MG63 (cell line): Measurements from ENCODE around the gene STAT4. TPM values are rescaled to one million over a fixed set of nuclear protein-coding genes. Genes with fewer than 3 reads are reported as not detected.
A peak's percentile ranks its signal among the peaks of the same experiment; 100 is the strongest.

Source experiments
- DNase-seq: peaks from one replicate; pipeline ENCODE4 v3.0.0-alpha.2; 2020
- H3K27me3 ChIP-seq: fragments of 250-450 bp; sonication (Bioruptor Pico); 2 replicates; pipeline ENCODE4 v1.5.1; 2020; ENCODE audit warnings: mild to moderate bottlenecking, moderate library complexity
- H3K36me3 ChIP-seq: fragments of 250-450 bp; sonication (Bioruptor Pico); 2 replicates; pipeline ENCODE4 v1.5.1; 2020; ENCODE audit warnings: mild to moderate bottlenecking, moderate library complexity
- H3K4me3 ChIP-seq: fragments of 250-450 bp; sonication (Bioruptor Pico); 2 replicates; pipeline ENCODE4 v1.5.1; 2020; ENCODE audit warnings: mild to moderate bottlenecking, moderate library complexity
- H3K9me3 ChIP-seq: fragments of 250-450 bp; sonication (Bioruptor Pico); 2 replicates; pipeline ENCODE4 v1.5.1; 2020; ENCODE audit warnings: mild to moderate bottlenecking, moderate library complexity
- total RNA-seq: library from RNA; depleted of rRNA; stranded (reverse); fragments of >200 nt; shearing (Covaris generic); gene quantifications from 2 replicates; pipeline ENCODE4 v1.2.3, GENCODE V29; 2014; ENCODE audit warnings: low replicate concordance

STAT4 gene
- total RNA-seq, 1 experiment from 2014 or later, result 1.1 TPM

GRCh38 chr2:191126386-191127085, 24.3 kb downstream of the STAT4 start:
- no peak overlapping the region for H3K4me3 ChIP-seq
- 0 out of 2 replicates have a peak, but pooled peaks cover 2% of the 10 kb centered on the region for H3K27me3 ChIP-seq
- no peak for DNase-seq
- no peaks in the 10 kb centered on the region for H3K36me3 ChIP-seq
- H3K9me3 ChIP-seq, result no peaks in the 10 kb centered on the region

DNA sequence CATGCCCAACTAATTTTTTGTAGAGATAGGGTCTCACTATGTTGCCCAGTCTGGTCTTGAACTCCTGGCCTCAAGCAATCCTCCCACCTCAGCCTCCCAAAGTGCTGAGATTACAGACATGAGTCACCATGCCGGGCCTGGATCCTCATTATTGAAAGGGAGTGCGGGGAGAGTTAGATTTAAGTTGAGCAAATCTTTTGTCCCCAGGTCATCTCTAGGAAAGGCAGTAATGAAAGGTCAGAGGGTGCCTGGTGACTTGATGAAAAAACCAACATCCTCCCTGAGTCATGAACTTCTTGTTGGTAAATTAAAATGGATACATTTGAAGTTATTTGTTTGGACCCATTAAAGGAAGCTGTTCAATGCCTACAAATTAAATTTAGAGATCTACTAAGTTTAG, 25.1 kb downstream of the STAT4 start:
- H3K4me3 ChIP-seq, result no peak overlapping the region
- no peaks in the 10 kb centered on the region for H3K9me3 ChIP-seq
- H3K36me3 ChIP-seq, result no peaks in the 10 kb centered on the region
- no peak for DNase-seq
- 0 out of 2 replicates have a peak, but pooled peaks cover 2% of the 10 kb centered on the region for H3K27me3 ChIP-seq

GRCh38 chr2:191122638-191123294, 28.0 kb downstream of the STAT4 start:
- H3K4me3 ChIP-seq, result no peak overlapping the region

GRCh38 chr2:191117341-191117740, 33.5 kb downstream of the STAT4 start:
- Histone ChIP-seq H3K36me3 (no peaks in the 10 kb centered on the region), H3K9me3 (no peaks in the 10 kb centered on the region), H3K4me3 (no peak overlapping the region), H3K27me3 (no peaks in the 10 kb centered on the region)
- DNase-seq, result no peak

More at GRCh38 chr2:191122638-191123294, 28.0 kb downstream of the STAT4 start:
- H3K9me3 ChIP-seq, result no peaks in the 10 kb centered on the region
- H3K36me3 ChIP-seq, result no peaks in the 10 kb centered on the region
- DNase-seq, result no peak
- H3K27me3 ChIP-seq, result no peaks in the 10 kb centered on the region

- H3K9me3 ChIP-seq, result no peaks in the 10 kb centered on the region
- H3K4me3 ChIP-seq, result no peak overlapping the region
- no peaks in the 10 kb centered on the region for H3K36me3 ChIP-seq
- DNase-seq, result no peak
- H3K27me3 ChIP-seq, result no peaks in the 10 kb centered on the region
Observed at GRCh38 chr2:191115804-191116203, 35.0 kb downstream of the STAT4 start.

- Histone ChIP-seq H3K4me3 (no peak overlapping the region), H3K9me3 (no peaks in the 10 kb centered on the region), H3K36me3 (no peaks in the 10 kb centered on the region), H3K27me3 (no peaks in the 10 kb centered on the region)
- DNase-seq, result no peak
Observed at GRCh38 chr2:191115391-191115790, 35.4 kb downstream of the STAT4 start.

DNA sequence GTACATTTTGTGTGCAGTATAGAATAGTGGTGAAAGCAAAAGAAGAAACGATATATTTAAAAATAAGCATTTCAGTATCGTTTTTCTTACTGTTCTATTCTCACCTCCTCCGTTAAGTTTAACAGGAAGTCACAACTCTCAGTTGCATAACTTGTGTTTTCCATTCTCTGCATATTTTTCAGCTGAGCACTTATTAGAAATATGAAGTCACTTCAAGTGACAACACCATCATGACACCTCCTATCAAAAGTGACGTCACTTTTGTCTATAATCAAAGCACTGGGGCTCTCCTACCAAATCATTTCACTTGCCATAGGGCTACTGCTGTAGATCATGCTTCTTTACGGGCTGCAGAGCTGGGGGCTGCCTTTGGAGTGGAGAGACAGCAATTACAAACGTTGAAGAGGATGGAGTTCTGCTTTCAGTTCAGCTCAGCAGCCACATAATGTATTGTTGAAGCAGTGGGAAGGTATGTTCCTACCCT, 36.3 kb downstream of the STAT4 start:
- Histone ChIP-seq H3K36me3 (no peaks in the 10 kb centered on the region), H3K9me3 (no peaks in the 10 kb centered on the region), H3K27me3 (no peaks in the 10 kb centered on the region), H3K4me3 (no peak overlapping the region)
- DNase-seq, result no peak

DNA sequence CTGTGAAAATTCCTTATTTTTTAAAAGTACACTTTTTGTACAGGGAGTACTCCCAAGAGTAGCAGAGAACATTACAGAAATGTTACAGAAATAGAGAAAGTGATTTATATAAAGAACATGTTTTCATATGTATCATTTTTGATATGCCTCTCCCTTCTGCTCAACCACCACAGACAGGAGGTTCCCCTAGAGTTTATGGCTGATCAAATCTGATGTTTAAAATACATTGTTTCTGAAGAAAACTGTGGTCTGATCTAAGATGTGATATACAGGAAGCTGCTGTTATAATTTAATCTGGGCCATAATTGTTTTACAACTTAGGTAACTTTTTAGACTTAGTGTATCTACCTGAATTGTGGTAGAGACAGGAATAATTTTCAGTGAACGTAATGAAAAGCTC, 37.0 kb downstream of the STAT4 start:
- Histone ChIP-seq H3K4me3 (no peak overlapping the region), H3K27me3 (no peaks in the 10 kb centered on the region), H3K36me3 (no peaks in the 10 kb centered on the region), H3K9me3 (no peaks in the 10 kb centered on the region)
- DNase-seq, result no peak

GRCh38 chr2:191112448-191112901, 38.3 kb downstream of the STAT4 start:
- no peaks in the 10 kb centered on the region for H3K27me3 ChIP-seq
- no peak for DNase-seq
- no peaks in the 10 kb centered on the region for H3K36me3 ChIP-seq
- H3K4me3 ChIP-seq, result no peak overlapping the region
- H3K9me3 ChIP-seq, result no peaks in the 10 kb centered on the region

GRCh38 chr2:191109888-191110287, 40.9 kb downstream of the STAT4 start:
- Histone ChIP-seq H3K4me3 (no peak overlapping the region), H3K36me3 (no peaks in the 10 kb centered on the region), H3K9me3 (no peaks in the 10 kb centered on the region), H3K27me3 (no peaks in the 10 kb centered on the region)
- DNase-seq, result no peak

- no peak overlapping the region for H3K4me3 ChIP-seq
- no peaks in the 10 kb centered on the region for H3K27me3 ChIP-seq
- H3K36me3 ChIP-seq, result no peaks in the 10 kb centered on the region
- H3K9me3 ChIP-seq, result no peaks in the 10 kb centered on the region
- no peak for DNase-seq
Observed at GRCh38 chr2:191108331-191108730, 42.5 kb downstream of the STAT4 start.

DNA sequence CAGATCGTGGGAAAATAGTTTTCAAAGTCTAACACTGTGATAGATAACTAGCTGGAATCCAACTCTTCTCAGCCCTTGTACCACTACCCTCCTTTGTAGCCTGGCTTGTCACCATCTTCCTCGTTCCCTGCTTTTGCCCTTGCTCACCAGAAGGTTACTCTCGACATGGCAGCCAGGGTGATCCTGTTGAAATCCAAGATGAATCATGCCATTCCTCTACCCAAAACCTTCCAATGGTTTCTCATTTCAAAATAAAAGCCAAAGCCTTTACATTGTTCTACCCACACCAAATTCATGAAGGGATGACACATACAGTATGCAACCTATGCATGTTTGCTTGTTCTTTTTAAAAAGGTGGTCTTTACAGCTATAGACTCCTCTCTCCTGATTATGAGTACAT, 45.7 kb downstream of the STAT4 start:
- H3K27me3 ChIP-seq, result no peaks in the 10 kb centered on the region
- no peaks in the 10 kb centered on the region for H3K36me3 ChIP-seq

DNA sequence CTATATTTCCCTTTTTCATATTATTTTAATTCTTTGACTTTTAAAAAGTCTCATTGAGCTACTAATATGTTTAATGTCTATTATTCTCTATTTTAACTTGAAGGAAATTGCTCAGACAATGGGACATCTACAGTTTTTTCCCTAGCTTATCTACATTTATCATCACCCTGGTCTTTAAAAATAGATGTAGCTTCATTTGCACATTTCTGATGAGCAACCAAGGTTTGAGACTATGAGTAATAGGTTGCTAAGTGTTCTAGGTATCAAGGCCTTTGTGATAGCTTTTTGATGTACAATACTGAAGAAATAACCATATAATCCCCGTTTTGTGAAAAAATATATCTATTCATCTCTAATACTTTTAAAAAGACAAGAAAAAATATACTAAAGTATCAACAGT, 47.0 kb downstream of the STAT4 start:
- DNase-seq, result no peak
- Histone ChIP-seq H3K27me3 (no peaks in the 10 kb centered on the region), H3K4me3 (no peak overlapping the region), H3K9me3 (no peaks in the 10 kb centered on the region), H3K36me3 (no peaks in the 10 kb centered on the region)

More for the DNA sequence above, 45.7 kb downstream of the STAT4 start:
- Histone ChIP-seq H3K9me3 (no peaks in the 10 kb centered on the region), H3K4me3 (no peak overlapping the region)
- peak; percentile 25 for DNase-seq

DNA sequence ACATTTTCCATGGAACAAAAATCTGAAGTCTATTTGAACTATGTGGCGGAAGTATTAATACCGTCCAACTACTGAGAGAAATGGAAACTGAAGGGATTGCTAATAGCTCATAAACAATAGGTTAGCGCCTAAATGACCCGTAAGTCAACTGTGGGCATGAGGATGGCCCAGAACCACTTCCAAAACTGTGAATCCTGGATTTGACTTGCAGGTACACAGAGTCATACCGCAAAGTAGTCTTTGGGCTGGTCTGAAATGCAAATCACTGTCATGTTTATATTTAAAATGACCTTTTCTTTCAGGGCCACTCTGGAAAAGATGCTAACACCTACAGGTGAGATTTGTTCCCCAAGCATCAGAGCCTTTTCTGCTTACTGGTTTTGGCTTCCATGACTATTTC, 50.6 kb downstream of the STAT4 start:
- Histone ChIP-seq H3K9me3 (no peaks in the 10 kb centered on the region), H3K27me3 (no peaks in the 10 kb centered on the region), H3K4me3 (no peak overlapping the region), H3K36me3 (no peaks in the 10 kb centered on the region)
- DNase-seq, result no peak

DNA sequence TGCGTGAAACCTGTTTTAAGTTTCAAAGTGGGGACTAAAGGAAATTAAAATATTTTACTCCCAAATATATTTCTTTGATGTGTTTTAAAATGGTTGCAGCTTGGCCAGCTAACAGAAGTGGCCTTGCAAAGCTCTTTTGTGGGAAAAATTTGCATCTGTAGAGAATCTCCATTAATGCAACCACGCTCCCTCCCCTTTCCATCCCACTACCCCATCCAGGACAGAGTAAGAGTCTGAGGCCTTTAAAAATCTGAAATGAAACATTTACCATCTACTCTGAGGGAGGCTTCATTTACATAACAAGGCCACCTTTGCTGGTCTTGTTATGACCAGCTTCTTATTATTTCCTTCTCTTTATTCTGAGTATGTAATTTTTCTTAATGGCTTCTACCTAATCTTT, 63.5 kb downstream of the STAT4 start:
- H3K27me3 ChIP-seq, result no peaks in the 10 kb centered on the region
- H3K4me3 ChIP-seq, result no peak overlapping the region
- H3K9me3 ChIP-seq, result no peaks in the 10 kb centered on the region
- H3K36me3 ChIP-seq, result no peaks in the 10 kb centered on the region
- DNase-seq, result no peak

GRCh38 chr2:191086706-191087105, 64.1 kb downstream of the STAT4 start:
- no peak overlapping the region for H3K4me3 ChIP-seq
- H3K36me3 ChIP-seq, result no peaks in the 10 kb centered on the region
- no peak for DNase-seq
- H3K9me3 ChIP-seq, result no peaks in the 10 kb centered on the region
- no peaks in the 10 kb centered on the region for H3K27me3 ChIP-seq

GRCh38 chr2:191083540-191083939, 67.3 kb downstream of the STAT4 start:
- DNase-seq, result no peak
- Histone ChIP-seq H3K36me3 (no peaks in the 10 kb centered on the region), H3K27me3 (no peaks in the 10 kb centered on the region), H3K9me3 (no peaks in the 10 kb centered on the region), H3K4me3 (no peak overlapping the region)

- DNase-seq, result no peak
- Histone ChIP-seq H3K27me3 (no peaks in the 10 kb centered on the region), H3K9me3 (no peaks in the 10 kb centered on the region), H3K36me3 (no peaks in the 10 kb centered on the region), H3K4me3 (no peak overlapping the region)
Observed at GRCh38 chr2:191082321-191082720, 68.5 kb downstream of the STAT4 start.
